ENCODE data around the gene RAPGEFL1.

RAPGEFL1 gene

GRCh38 chr17:40159456-40159855, 17.8 kb upstream of the RAPGEFL1 start:
- H3K27me3 Mint-ChIP-seq = no peaks in the 10 kb centered on the region
- no peak overlapping the region for H3K27ac Mint-ChIP-seq
- H3K36me3 Mint-ChIP-seq (ENCODE audit: low read depth) = peaks cover 39% of the 10 kb centered on the region
- peaks cover 17% of the 10 kb centered on the region for H3K4me1 Mint-ChIP-seq
- no peak overlapping the region for H3K4me3 Mint-ChIP-seq
- H3K9me3 Mint-ChIP-seq = no peaks in the 10 kb centered on the region
- ATAC-seq = no peak
- DNase-seq = no peak

DNA sequence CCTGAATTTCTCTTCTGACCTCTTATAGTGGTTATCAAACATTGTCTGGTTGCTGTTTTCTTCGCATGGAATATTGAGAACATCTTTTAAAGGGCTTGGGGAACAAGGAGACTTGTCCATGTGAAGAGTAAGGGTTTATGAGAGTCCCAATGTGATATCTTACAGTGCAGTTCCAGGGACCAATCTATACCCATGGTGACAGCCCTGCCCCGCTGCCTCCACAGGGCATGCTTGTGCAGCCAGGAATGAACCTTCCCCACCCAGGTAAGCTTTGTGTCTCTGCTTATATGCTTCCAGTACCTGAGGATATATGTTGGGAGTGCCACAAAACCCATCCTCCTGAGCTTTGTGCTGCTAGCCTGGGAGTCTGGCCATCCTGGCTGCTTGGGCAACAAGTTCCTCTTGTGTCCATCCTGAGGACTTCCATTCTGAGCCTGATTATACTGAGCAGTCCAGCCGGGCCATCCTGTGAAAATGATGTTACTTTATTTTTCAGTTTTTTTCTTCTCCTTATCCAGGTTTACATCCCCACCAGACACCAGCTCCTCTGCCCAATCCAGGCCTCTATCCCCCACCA, 9.5 kb upstream of the RAPGEFL1 start:
- no peak overlapping the region for H3K27ac Mint-ChIP-seq
- no peak overlapping the region for H3K4me3 Mint-ChIP-seq
- no peaks in the 10 kb centered on the region for H3K9me3 Mint-ChIP-seq
- H3K4me1 Mint-ChIP-seq = peaks cover 3% of the 10 kb centered on the region
- no peak for ATAC-seq
- H3K27me3 Mint-ChIP-seq = no peaks in the 10 kb centered on the region
- peaks cover 47% of the 10 kb centered on the region for H3K36me3 Mint-ChIP-seq (ENCODE audit: low read depth)
- DNase-seq = no peak

- H3K27ac Mint-ChIP-seq = peak overlapping the region; percentile 15
- no peaks in the 10 kb centered on the region for H3K27me3 Mint-ChIP-seq
- H3K36me3 Mint-ChIP-seq (ENCODE audit: low read depth) = peaks cover 43% of the 10 kb centered on the region
Observed at GRCh38 chr17:40168262-40168832, 8.9 kb upstream of the RAPGEFL1 start.

DNA sequence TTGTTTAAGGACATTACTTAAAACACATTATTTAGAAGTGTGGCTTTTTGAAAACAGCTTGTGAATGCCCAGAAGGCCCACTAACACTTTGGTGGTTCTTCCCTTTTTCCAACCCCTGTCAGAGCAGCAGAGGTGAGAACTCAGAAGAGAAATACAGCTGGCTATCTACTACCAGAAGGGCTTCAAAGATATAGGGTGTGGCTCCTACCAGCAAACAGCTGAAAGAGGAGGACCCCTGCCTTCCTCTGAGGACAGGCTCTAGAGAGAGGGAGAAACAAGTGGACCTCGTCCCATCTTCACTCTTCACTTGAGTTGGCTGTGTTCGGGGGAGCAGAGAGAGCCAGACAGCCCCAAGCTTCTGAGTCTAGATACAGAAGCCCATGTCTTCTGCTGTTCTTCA, 6.9 kb upstream of the RAPGEFL1 start:
- no peak overlapping the region for H3K4me3 Mint-ChIP-seq
- H3K27ac Mint-ChIP-seq = no peak overlapping the region
- no peak for ATAC-seq
- DNase-seq = no peak
- H3K36me3 Mint-ChIP-seq (ENCODE audit: low read depth) = peaks cover 43% of the 10 kb centered on the region
- H3K4me1 Mint-ChIP-seq = peaks cover 3% of the 10 kb centered on the region
- no peaks in the 10 kb centered on the region for H3K9me3 Mint-ChIP-seq
- no peaks in the 10 kb centered on the region for H3K27me3 Mint-ChIP-seq

More at GRCh38 chr17:40168262-40168832, 8.9 kb upstream of the RAPGEFL1 start:
- H3K9me3 Mint-ChIP-seq = no peaks in the 10 kb centered on the region
- peaks cover 3% of the 10 kb centered on the region for H3K4me1 Mint-ChIP-seq
- no peak overlapping the region for H3K4me3 Mint-ChIP-seq
- ATAC-seq (peak; percentile 36), DNase-seq (no peak)

- no peaks in the 10 kb centered on the region for H3K9me3 Mint-ChIP-seq
- H3K4me3 Mint-ChIP-seq = no peak overlapping the region
- ATAC-seq = no peak
- no peaks in the 10 kb centered on the region for H3K27me3 Mint-ChIP-seq
- H3K36me3 Mint-ChIP-seq (ENCODE audit: low read depth) = peaks cover 40% of the 10 kb centered on the region
- H3K27ac Mint-ChIP-seq = no peak overlapping the region
- DNase-seq = no peak
- H3K4me1 Mint-ChIP-seq = peaks cover 5% of the 10 kb centered on the region
Observed at GRCh38 chr17:40171750-40172149, 5.5 kb upstream of the RAPGEFL1 start.

DNA sequence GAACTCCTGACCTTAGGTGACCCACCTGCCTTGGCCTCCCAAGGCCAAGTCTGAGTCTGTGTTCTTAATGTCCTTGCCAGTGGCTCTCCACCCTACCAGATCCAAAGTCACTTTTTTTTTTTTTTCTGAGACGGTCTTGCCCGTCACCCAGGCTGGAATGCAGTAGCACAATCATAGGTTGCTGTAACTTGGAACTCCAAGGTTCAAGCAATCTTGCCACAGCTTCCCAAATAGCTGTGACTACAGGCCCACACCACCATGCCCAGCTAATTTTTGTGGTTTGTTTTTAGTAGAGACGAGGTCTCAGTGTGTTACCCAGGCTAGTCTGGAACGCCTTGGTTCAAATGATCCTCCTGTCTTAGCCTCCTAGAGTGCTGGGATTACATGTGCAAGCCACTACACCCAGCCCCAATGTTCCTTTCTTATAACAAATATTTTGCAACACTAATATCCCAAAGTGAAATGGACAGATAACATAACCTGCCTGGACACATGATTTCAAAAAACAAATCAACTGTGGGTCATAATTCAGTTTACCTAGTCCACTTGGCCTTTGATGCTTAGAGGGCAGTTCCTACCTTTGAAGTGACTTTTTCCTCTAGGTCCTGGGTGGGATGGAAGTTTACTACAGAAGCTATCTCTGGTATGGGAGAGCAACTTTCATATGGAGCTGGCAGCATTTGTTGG, 4.0 kb upstream of the RAPGEFL1 start:
- H3K4me1 Mint-ChIP-seq = peaks cover 7% of the 10 kb centered on the region
- no peak overlapping the region for H3K27ac Mint-ChIP-seq

DNA sequence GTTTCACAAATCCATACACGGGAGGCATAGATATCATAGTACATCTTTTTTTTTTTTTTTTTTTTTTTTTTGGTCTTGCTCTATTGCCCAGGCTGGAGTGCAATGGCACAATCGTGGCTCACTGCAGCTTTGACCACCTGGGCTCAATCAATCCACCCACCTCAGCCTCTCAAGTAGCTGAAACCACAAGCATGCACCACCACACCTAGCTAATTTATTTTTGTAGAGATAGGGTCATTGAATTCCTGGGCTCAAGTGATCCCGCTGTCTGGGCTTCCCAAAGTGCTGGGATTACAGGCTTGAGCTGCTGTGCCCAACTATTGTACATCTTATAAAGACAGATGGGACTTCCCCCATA, 3.5 kb upstream of the RAPGEFL1 start:
- peaks cover 9% of the 10 kb centered on the region for H3K4me1 Mint-ChIP-seq
- H3K9me3 Mint-ChIP-seq = no peaks in the 10 kb centered on the region
- H3K36me3 Mint-ChIP-seq (ENCODE audit: low read depth) = peaks cover 30% of the 10 kb centered on the region
- no peaks in the 10 kb centered on the region for H3K27me3 Mint-ChIP-seq
- ATAC-seq (no peak), DNase-seq (no peak)
- no peak overlapping the region for H3K4me3 Mint-ChIP-seq
- H3K27ac Mint-ChIP-seq = no peak overlapping the region

More for the DNA sequence above, 4.0 kb upstream of the RAPGEFL1 start:
- Mint-ChIP-seq H3K27me3 (no peaks in the 10 kb centered on the region), H3K9me3 (no peaks in the 10 kb centered on the region), H3K36me3 (ENCODE audit: low read depth) (peaks cover 35% of the 10 kb centered on the region), H3K4me3 (no peak overlapping the region)
- no peak for ATAC-seq
- no peak for DNase-seq

- no peak overlapping the region for H3K27ac Mint-ChIP-seq
- no peaks in the 10 kb centered on the region for H3K9me3 Mint-ChIP-seq
- peaks cover 9% of the 10 kb centered on the region for H3K4me1 Mint-ChIP-seq
- DNase-seq = no peak
- peaks cover 24% of the 10 kb centered on the region for H3K36me3 Mint-ChIP-seq (ENCODE audit: low read depth)
- no peak for ATAC-seq
- no peak overlapping the region for H3K4me3 Mint-ChIP-seq
- H3K27me3 Mint-ChIP-seq = no peaks in the 10 kb centered on the region
Observed at GRCh38 chr17:40174514-40174913, 2.8 kb upstream of the RAPGEFL1 start.

DNA sequence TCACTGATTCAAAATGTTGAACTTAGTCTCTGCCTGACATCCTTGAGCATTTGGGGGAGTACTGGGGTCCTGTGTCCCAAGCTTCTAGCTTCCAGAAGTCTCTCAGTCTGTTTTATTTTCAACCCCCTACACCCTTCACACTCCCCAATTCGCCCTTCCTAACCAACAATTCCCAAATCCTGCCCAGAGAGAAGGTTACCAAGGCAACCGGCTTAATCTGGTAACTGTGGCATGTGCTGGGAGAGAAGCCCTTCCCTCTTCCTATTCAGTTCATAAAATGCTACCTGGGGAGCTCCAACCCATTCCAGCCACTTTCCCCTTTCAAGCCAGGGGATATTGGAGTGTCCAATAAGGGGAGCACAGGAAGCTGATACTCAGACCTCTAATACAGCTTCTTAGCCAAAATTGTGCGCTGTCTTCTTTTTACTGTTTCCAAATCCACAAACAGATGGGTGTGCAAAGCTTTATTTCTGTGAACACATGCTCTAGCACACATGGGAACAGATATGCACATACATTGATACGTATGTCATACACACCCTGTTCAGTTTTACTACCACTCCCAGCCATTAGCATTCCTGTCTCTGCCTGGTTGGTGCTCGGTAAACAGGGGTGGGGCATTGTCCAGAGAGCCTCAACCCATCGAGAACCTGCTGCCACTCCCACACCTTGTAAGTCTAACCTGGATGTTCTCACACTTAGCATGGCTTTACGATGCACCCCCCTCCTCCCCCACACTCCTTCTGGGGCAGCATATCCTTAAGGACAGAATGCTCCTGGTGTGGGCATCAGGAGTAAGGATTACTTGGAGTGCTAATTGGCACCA, 1.1 kb upstream of the RAPGEFL1 start:
- DNase-seq (no peak), ATAC-seq (no peak)
- Mint-ChIP-seq H3K4me1 (peaks cover 10% of the 10 kb centered on the region), H3K36me3 (ENCODE audit: low read depth) (peaks cover 19% of the 10 kb centered on the region), H3K4me3 (no peak overlapping the region), H3K27me3 (no peaks in the 10 kb centered on the region), H3K9me3 (no peaks in the 10 kb centered on the region), H3K27ac (no peak overlapping the region)

DNA sequence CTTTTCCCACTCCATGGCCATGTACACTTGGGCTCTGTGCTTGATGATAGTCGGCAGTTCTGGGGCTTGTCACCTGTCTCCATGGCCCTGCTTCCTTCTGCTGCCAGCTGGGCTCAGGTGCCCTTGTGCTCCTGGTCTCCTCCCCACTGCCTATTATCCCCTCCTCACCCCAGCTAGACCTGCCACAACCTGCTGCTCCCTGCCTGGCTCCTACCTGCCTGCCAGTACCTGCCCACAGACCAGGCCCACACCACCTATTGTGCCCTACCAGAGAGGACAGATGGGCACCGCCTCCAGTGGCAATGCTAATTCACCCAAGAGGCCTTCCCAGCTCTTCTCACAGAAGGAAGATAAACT, 538 bp upstream of the RAPGEFL1 start:
- no peak overlapping the region for H3K27ac Mint-ChIP-seq
- ATAC-seq = no peak

GRCh38 chr17:40178021-40178601, 841 bp downstream of the RAPGEFL1 start:
- Mint-ChIP-seq H3K9me3 (no peaks in the 10 kb centered on the region), H3K4me1 (peaks cover 10% of the 10 kb centered on the region), H3K36me3 (ENCODE audit: low read depth) (peaks cover 16% of the 10 kb centered on the region), H3K4me3 (peak overlapping the region; percentile 26), H3K27ac (no peak overlapping the region), H3K27me3 (no peaks in the 10 kb centered on the region)
- DNase-seq (no peak), ATAC-seq (no peak)

More for the DNA sequence above, 538 bp upstream of the RAPGEFL1 start:
- H3K9me3 Mint-ChIP-seq = no peaks in the 10 kb centered on the region
- no peaks in the 10 kb centered on the region for H3K27me3 Mint-ChIP-seq
- peaks cover 10% of the 10 kb centered on the region for H3K4me1 Mint-ChIP-seq
- H3K4me3 Mint-ChIP-seq = peak overlapping the region; percentile 39
- DNase-seq = no peak
- H3K36me3 Mint-ChIP-seq (ENCODE audit: low read depth) = peaks cover 19% of the 10 kb centered on the region

DNA sequence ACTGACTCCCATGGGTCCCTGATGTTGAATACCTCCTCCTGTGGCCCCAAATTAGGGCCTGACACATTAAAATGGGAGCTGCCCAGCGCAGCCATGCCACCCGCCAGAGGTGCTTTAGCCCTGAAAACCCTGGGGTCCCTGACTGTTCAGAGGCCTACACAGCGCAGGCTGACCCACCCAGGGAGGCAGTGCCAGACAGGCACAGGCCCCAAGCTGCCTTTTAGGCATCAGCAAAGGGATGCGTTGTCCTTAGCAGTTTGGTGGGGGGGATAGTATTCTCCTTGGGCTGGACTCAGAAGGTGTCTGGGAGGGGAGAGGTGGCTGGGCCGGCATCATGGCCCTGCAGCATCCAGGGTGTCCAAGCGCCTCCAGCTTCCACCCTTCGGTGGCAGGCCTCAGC, 1.4 kb downstream of the RAPGEFL1 start:
- Mint-ChIP-seq H3K4me3 (peak overlapping the region; percentile 26), H3K27ac (no peak overlapping the region), H3K4me1 (peaks cover 10% of the 10 kb centered on the region), H3K36me3 (ENCODE audit: low read depth) (peaks cover 12% of the 10 kb centered on the region), H3K9me3 (no peaks in the 10 kb centered on the region), H3K27me3 (no peaks in the 10 kb centered on the region)
- DNase-seq = no peak
- ATAC-seq = no peak

DNA sequence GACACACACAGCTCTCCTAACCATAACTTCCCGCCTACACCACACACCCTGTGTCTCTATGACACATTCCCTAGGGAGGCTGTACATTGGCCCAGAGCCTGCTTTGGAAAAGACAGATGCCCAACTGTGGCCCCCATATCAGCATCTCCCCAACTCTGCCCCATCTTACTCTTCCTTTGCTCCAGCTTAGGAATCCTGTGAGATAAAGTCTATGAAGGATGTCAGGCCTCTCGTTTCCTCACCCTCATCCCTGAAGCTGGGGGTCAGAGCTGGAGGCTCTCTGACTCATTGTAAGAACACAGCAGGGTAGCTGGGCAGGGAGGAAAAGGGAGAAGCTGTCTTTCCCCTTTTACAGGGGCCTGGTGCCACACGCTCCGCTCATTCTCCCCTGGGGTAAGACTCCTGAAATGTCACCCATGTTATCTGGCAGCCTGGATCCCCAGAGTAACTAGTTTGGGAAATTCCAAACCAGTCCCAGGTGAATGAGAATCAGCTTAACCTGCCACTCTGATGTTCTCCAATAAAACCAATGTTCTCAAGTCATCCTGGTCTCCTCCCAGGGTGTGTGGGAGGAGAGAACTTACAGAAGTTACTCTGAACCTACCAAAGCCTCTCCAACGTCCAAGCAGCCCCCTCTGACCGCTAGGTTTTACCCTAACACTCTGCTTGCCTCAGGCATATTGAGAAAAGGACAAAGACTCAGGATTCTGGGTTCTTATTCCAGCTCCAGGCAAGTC, 2.8 kb downstream of the RAPGEFL1 start:
- Mint-ChIP-seq H3K36me3 (ENCODE audit: low read depth) (peaks cover 8% of the 10 kb centered on the region), H3K27ac (no peak overlapping the region), H3K27me3 (no peaks in the 10 kb centered on the region), H3K4me3 (no peak overlapping the region), H3K9me3 (no peaks in the 10 kb centered on the region), H3K4me1 (peaks cover 10% of the 10 kb centered on the region)
- no peak for ATAC-seq
- no peak for DNase-seq

- no peak overlapping the region for H3K4me3 Mint-ChIP-seq
- H3K36me3 Mint-ChIP-seq (ENCODE audit: low read depth) = peaks cover 7% of the 10 kb centered on the region
- ATAC-seq = no peak
- no peak for DNase-seq
- peaks cover 10% of the 10 kb centered on the region for H3K4me1 Mint-ChIP-seq
- H3K27me3 Mint-ChIP-seq = no peaks in the 10 kb centered on the region
- no peak overlapping the region for H3K27ac Mint-ChIP-seq
- no peaks in the 10 kb centered on the region for H3K9me3 Mint-ChIP-seq
Observed at GRCh38 chr17:40180694-40181093, 3.4 kb downstream of the RAPGEFL1 start.
